ENCODE data around the gene ACVR1C.

- no peak for TF ChIP-seq POLR2AphosphoS5 (IDR thresholded peaks at IDR 0.05; ENCODE audit: borderline replicate concordance, low read depth, low read length)
- TF ChIP-seq EZH2 (IDR thresholded peaks at IDR 0.05), result no peak
- no peak for TF ChIP-seq FOXP2 (optimal IDR thresholded peaks at IDR 0.05; ENCODE audit: control extremely low read depth, extremely low read length, insufficient read depth)
Observed at GRCh38 chr2:157592374-157592773, 36.3 kb downstream of the ACVR1C start.

All from SK-N-MC (cell line).